ENCODE data around the gene CYP2F1. TPM values are rescaled to one million over a fixed set of nuclear protein-coding genes. Genes with fewer than 3 reads are reported as not detected.

Gene CYP2F1
- total RNA-seq, 1 donor: 0.10 TPM

Other genes starting within 250 kb of the CYP2F1 start
- gene CYP2A7, start 232.2 kb upstream of the CYP2F1 start, total RNA-seq: not detected
- not detected for gene CYP2B6, start 123.2 kb upstream of the CYP2F1 start, total RNA-seq
- not detected for gene CYP2A13, start 26.0 kb upstream of the CYP2F1 start, total RNA-seq
- 2.1 TPM for gene CYP2S1, start 78.8 kb downstream of the CYP2F1 start, total RNA-seq
- gene AXL, start 104.8 kb downstream of the CYP2F1 start, total RNA-seq: 0.31 TPM
- 171 TPM for gene HNRNPUL1, start 149.9 kb downstream of the CYP2F1 start, total RNA-seq
- 10.1 TPM for gene CCDC97, start 195.7 kb downstream of the CYP2F1 start, total RNA-seq
- 90.6 TPM for gene TGFB1, start 239.5 kb downstream of the CYP2F1 start, total RNA-seq
- 3.8 TPM for gene B9D2, start 249.7 kb downstream of the CYP2F1 start, total RNA-seq

Data from mononuclear cell (primary cell).